K562 (cell line): ENCODE data around the gene IQGAP3. TPM values are rescaled to one million over a fixed set of nuclear protein-coding genes. Genes with fewer than 3 reads are reported as not detected.

Source experiments
- ETV6 ChIP-seq, 3 experiments: fragments of 150-350 bp in 1 of 3; sonication (generic) in 1 of 3; formaldehyde crosslinking in 1 of 3; IDR thresholded peaks; 2 replicates each; pipeline versions ENCODE4 v1.6.1 to v1.8.0; 2014 to 2022; ENCODE audit warnings: borderline replicate concordance in 2 of 3, low read depth in 2 of 3, antibody characterized with exemption in 1 of 3, low read length in 1 of 3, mild to moderate bottlenecking in 1 of 3, missing genetic modification reagents in 1 of 3
- FOXK1 ChIP-seq: sonication (generic); formaldehyde crosslinking; IDR thresholded peaks from 2 replicates; pipeline ENCODE4 v1.8.0; 2022; ENCODE audit warnings: missing genetic modification reagents, mild to moderate bottlenecking, borderline replicate concordance
- GTF2A2 ChIP-seq: IDR thresholded peaks from 2 replicates; pipeline ENCODE4 v1.6.1; 2016; ENCODE audit warnings: mild to moderate bottlenecking, missing genetic modification characterization, missing compliant biosample characterization
- GTF2F1 ChIP-seq: IDR thresholded peaks from 2 replicates; pipeline ENCODE4 v1.6.1; 2011; ENCODE audit warnings: low read depth, low read length, improper control_type of control experiment
- KAT7 ChIP-seq: sonication (generic); formaldehyde crosslinking; IDR thresholded peaks from 2 replicates; pipeline ENCODE4 v1.8.0; 2022; ENCODE audit warnings: missing genetic modification reagents, mild to moderate bottlenecking, borderline replicate concordance
- KDM5B ChIP-seq: fragments of 200-600 bp; sonication (generic); IDR thresholded peaks from 2 replicates; pipeline ENCODE4 v1.6.1; 2012; ENCODE audit warnings: low read depth, mild to moderate bottlenecking, moderate library complexity, low read length, control low read depth, inconsistent platforms; ENCODE audit not compliant: insufficient replicate concordance
- KHSRP ChIP-seq: fragments of 450-650 bp; IDR thresholded peaks from 2 replicates; pipeline ENCODE4 v1.6.1; 2017
- NFIX ChIP-seq: fragments of 250-450 bp; sonication (Bioruptor Pico); IDR thresholded peaks from 2 replicates; pipeline ENCODE4 v1.4.0; 2020; ENCODE audit warnings: low read depth, mild to moderate bottlenecking, moderate library complexity
- NRF1 ChIP-seq, 2 experiments: fragments of 450-650 bp; IDR thresholded peaks in 1 of 2; conservative IDR thresholded peaks in 1 of 2; 2 replicates each; pipeline ENCODE4 v1.6.1; 2014; ENCODE audit warnings: mild to moderate bottlenecking in 2 of 2
- PTRF ChIP-seq: fragments of 450-650 bp; IDR thresholded peaks from 2 replicates; pipeline ENCODE4 v1.6.1; 2016; ENCODE audit warnings: mild to moderate bottlenecking, missing genetic modification characterization, missing compliant biosample characterization
- SMC3 ChIP-seq: conservative IDR thresholded peaks from 2 replicates; pipeline ENCODE4 v1.6.1; 2011; ENCODE audit warnings: low read depth, low read length, improper control_type of control experiment; ENCODE audit not compliant: insufficient read depth
- ZKSCAN3 ChIP-seq: fragments of 250-450 bp; sonication (Bioruptor Pico); IDR thresholded peaks from 2 replicates; pipeline ENCODE4 v1.4.0; 2020
- ZNF609 ChIP-seq: sonication (generic); formaldehyde crosslinking; IDR thresholded peaks from 2 replicates; pipeline ENCODE4 v1.8.1; 2023; ENCODE audit warnings: missing genetic modification reagents, mild to moderate bottlenecking, borderline replicate concordance
- polyA plus RNA-seq, 8 experiments: library from polyadenylated mRNA; depleted of rRNA in 4 of 8; stranded (reverse) in 5 of 8; unstranded in 3 of 8; fragments of >200 nt; fragmentation: Nextera tagmentation in 2 of 8; fragmentation: Illumina TruSeq in 1 of 8; extraction: Ambion mirVana in 2 of 8; extraction: Trizol in 1 of 8; gene quantifications; 2 replicates each; pipeline versions ENCODE4 v1.2.1 to v1.2.3, GENCODE V29; 2011 to 2014; ENCODE audit warnings: inconsistent platforms in 1 of 8, missing spikeins in 1 of 8
- total RNA-seq, 7 experiments: library from RNA; depleted of rRNA in 6 of 7; stranded (reverse); fragments of >200 nt in 6 of 7; fragmentation: Illumina TruSeq in 2 of 7; extraction: Trizol in 2 of 7; gene quantifications; 2 replicates each; pipeline versions ENCODE4 v1.2.1 to v1.2.3, GENCODE V29; 2011 to 2021; ENCODE audit warnings: low replicate concordance in 1 of 7
- TF ChIP-seq, protein P1 (sequence below): fragments of 250-450 bp; sonication (Bioruptor Pico); IDR thresholded peaks from 2 replicates; pipeline ENCODE4 v1.8.0; 2021; ENCODE audit warnings: moderate library complexity, mild to moderate bottlenecking, inconsistent platforms
- TF ChIP-seq, protein P2 (sequence below), 2 experiments: IDR thresholded peaks; 2 replicates each; pipeline ENCODE4 v1.6.1; 2011; ENCODE audit warnings: borderline replicate concordance in 1 of 2, control low read depth in 1 of 2, low read depth in 1 of 2, low read length in 1 of 2, mild to moderate bottlenecking in 1 of 2, mixed read lengths in 1 of 2, moderate library complexity in 1 of 2; ENCODE audit not compliant: insufficient read depth in 1 of 2, insufficient read length in 1 of 2, poor library complexity in 1 of 2, severe bottlenecking in 1 of 2; ENCODE audit errors: extremely low read depth in 1 of 2
- TF ChIP-seq, protein P3 (sequence below): fragments of 250-450 bp; sonication (Bioruptor Pico); IDR thresholded peaks from 2 replicates; pipeline ENCODE4 v1.8.0; 2022; ENCODE audit warnings: moderate library complexity, mild to moderate bottlenecking, inconsistent platforms
- TF ChIP-seq, protein P4 (sequence below): IDR thresholded peaks from 2 replicates; pipeline ENCODE4 v1.6.1; 2016; ENCODE audit warnings: missing genetic modification characterization, missing compliant biosample characterization

The IQGAP3 gene
- total and polyA plus RNA-seq, 9 of the 15 experiments (the other 6 are each of a cell fraction or from before 2014, with no cell fraction given), result 1.4 to 16.6 (median 11.9) TPM

- TF ChIP-seq ZNF609 (CRISPR knock-in tag) (no peak; the same call in 1 of the 2 replicates), KAT7 (CRISPR knock-in tag) (no peak), SMC3 (no peak), FOXK1 (CRISPR knock-in tag) (no peak; the same call in 1 of the 2 replicates), ZKSCAN3 (CRISPR knock-in tag) (no peak), KHSRP (peak; percentile 85), GTF2A2 (tag) (no peak), KDM5B (no peak), GTF2F1 (no peak), ETV6 (IDR thresholded peaks at IDR 0.05; ENCODE audit: borderline replicate concordance in 1 of 2, low read depth in 2 of 2, low read length in 1 of 2) (peak in 1 of 2 experiments; percentile 8; a peak in 1 of 4 replicates), ETV6 (CRISPR knock-in tag; IDR thresholded peaks at IDR 0.05; ENCODE audit: borderline replicate concordance) (no peak), NFIX (CRISPR knock-in tag) (no peak), PTRF (tag) (no peak), NRF1 (conservative IDR thresholded peaks at IDR 0.05 in 1 of 2, IDR thresholded peaks at IDR 0.05 in 1 of 2) (peak; percentile 76 to 82)
- TF ChIP-seq, protein P1, sequence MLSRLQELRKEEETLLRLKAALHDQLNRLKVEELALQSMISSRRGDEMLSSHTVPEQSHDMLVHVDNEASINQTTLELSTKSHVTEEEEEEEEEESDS (CRISPR knock-in tag), result no peak
- TF ChIP-seq, protein P2, sequence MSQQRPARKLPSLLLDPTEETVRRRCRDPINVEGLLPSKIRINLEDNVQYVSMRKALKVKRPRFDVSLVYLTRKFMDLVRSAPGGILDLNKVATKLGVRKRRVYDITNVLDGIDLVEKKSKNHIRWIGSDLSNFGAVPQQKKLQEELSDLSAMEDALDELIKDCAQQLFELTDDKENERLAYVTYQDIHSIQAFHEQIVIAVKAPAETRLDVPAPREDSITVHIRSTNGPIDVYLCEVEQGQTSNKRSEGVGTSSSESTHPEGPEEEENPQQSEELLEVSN (IDR thresholded peaks at IDR 0.05; ENCODE audit: borderline replicate concordance in 1 of 2, extremely low read depth in 1 of 2, insufficient read depth in 1 of 2, insufficient read length in 1 of 2, low read depth in 1 of 2, low read length in 1 of 2, poor library complexity in 1 of 2, severe bottlenecking in 1 of 2), result peak; percentile 99 to 100
- TF ChIP-seq, protein P3, sequence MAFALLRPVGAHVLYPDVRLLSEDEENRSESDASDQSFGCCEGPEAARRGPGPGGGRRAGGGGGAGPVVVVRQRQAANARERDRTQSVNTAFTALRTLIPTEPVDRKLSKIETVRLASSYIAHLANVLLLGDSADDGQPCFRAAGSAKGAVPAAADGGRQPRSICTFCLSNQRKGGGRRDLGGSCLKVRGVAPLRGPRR (CRISPR knock-in tag), result 0 out of 2 replicates have a peak, but pooled peaks have one; percentile 11
- TF ChIP-seq, protein P4, sequence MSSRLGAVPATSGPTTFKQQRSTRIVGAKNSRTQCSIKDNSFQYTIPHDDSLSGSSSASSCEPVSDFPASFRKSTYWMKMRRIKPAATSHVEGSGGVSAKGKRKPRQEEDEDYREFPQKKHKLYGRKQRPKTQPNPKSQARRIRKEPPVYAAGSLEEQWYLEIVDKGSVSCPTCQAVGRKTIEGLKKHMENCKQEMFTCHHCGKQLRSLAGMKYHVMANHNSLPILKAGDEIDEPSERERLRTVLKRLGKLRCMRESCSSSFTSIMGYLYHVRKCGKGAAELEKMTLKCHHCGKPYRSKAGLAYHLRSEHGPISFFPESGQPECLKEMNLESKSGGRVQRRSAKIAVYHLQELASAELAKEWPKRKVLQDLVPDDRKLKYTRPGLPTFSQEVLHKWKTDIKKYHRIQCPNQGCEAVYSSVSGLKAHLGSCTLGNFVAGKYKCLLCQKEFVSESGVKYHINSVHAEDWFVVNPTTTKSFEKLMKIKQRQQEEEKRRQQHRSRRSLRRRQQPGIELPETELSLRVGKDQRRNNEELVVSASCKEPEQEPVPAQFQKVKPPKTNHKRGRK (tag), result no peak
Measured at GRCh38 chr1:156504821-156505678, 67.3 kb downstream of the IQGAP3 start (continued).
